Thyroid gland (tissue), 4 donors: ENCODE data around the gene XDH.

Source experiments
- POLR2A ChIP-seq, 2 donors: fragments of 450-650 bp; IDR thresholded peaks; one replicate each; pipeline ENCODE4 v1.6.1; 2017; ENCODE audit warnings: antibody characterized with exemption in 2 of 2, mild to moderate bottlenecking in 2 of 2, moderate library complexity in 1 of 2
- TF ChIP-seq, protein P1 (sequence below), 6 experiments: fragments of 200-600 bp in 3 of 6; fragments of 450-650 bp in 3 of 6; sonication (generic) in 3 of 6; IDR thresholded peaks; one replicate each; pipeline ENCODE4 v1.5.1; 2016 to 2019; ENCODE audit warnings: antibody characterized with exemption in 6 of 6, mild to moderate bottlenecking in 2 of 6, inconsistent platforms in 1 of 6, moderate library complexity in 1 of 6

DNA sequence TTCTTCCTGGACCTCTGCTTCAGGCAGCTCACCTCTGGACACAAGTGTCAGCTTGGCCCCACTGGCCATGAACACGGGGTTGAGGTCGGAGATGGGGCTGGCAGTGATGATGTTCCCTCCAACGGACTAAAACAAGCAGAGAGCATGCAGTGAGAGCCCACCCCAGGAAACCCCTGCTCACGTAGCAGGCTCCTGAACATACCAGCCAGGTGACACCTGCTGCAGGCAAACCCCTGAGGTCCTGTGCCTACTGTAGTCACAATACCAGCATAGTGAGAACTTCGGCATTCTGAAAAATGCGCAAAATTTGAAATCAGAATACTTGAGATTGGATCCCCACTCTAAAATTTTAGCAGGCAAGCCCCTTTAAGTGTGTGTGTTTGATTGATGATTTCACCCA lies 32.9 kb downstream of the XDH start:
- TF ChIP-seq POLR2A (IDR thresholded peaks at IDR 0.05): no peak
- TF ChIP-seq, protein P1, sequence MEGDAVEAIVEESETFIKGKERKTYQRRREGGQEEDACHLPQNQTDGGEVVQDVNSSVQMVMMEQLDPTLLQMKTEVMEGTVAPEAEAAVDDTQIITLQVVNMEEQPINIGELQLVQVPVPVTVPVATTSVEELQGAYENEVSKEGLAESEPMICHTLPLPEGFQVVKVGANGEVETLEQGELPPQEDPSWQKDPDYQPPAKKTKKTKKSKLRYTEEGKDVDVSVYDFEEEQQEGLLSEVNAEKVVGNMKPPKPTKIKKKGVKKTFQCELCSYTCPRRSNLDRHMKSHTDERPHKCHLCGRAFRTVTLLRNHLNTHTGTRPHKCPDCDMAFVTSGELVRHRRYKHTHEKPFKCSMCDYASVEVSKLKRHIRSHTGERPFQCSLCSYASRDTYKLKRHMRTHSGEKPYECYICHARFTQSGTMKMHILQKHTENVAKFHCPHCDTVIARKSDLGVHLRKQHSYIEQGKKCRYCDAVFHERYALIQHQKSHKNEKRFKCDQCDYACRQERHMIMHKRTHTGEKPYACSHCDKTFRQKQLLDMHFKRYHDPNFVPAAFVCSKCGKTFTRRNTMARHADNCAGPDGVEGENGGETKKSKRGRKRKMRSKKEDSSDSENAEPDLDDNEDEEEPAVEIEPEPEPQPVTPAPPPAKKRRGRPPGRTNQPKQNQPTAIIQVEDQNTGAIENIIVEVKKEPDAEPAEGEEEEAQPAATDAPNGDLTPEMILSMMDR (IDR thresholded peaks at IDR 0.05): no peak
